Activated effector memory CD4-positive, alpha-beta T cell treated with anti-CD3 and anti-CD28 coated beads, Interleukin-2, amount 50 U/mL, for 16 hours (primary cell): ENCODE measurements around the gene ZNF710.
"Not testable (repeated sequence)": the region's sequence is repeated elsewhere in the genome, so short reads cannot be mapped to it uniquely, and the experiment has no call there.

Experiments
- DNase-seq: peaks from one replicate; pipeline ENCODE4 v3.0.0-alpha.2; 2020

Gene ZNF710

GRCh38 chr15:90062973-90063769 is 62.0 kb downstream of the ZNF710 start:
- DNase-seq, result no peak

GRCh38 chr15:90063770-90064247 is 62.7 kb downstream of the ZNF710 start:
- DNase-seq, result no peak

GRCh38 chr15:90064911-90065681 is 64.0 kb downstream of the ZNF710 start:
- DNase-seq, result no peak

- DNase-seq, result no peak
Observed at GRCh38 chr15:90065682-90066049, 64.5 kb downstream of the ZNF710 start.

GRCh38 chr15:90067181-90067952 is 66.2 kb downstream of the ZNF710 start:
- DNase-seq, result no peak

- DNase-seq, result no peak
Observed at GRCh38 chr15:90067953-90068606, 67.0 kb downstream of the ZNF710 start.

- DNase-seq, result not testable (repeated sequence)
Observed at GRCh38 chr15:90070623-90071022, 69.5 kb downstream of the ZNF710 start.

GRCh38 chr15:90071220-90071807 is 70.2 kb downstream of the ZNF710 start:
- DNase-seq, result peak; percentile 91

- DNase-seq, result no peak
Observed at GRCh38 chr15:90072978-90073640, 72.0 kb downstream of the ZNF710 start.

- no peak for DNase-seq
Observed at GRCh38 chr15:90074023-90074422, 72.9 kb downstream of the ZNF710 start.

GRCh38 chr15:90074916-90075315 is 73.8 kb downstream of the ZNF710 start:
- no peak for DNase-seq

GRCh38 chr15:90075420-90076289 is 74.5 kb downstream of the ZNF710 start:
- DNase-seq, result no peak

- DNase-seq, result no peak
Observed at GRCh38 chr15:90076716-90077115, 75.6 kb downstream of the ZNF710 start.

GRCh38 chr15:90078965-90079364 is 77.8 kb downstream of the ZNF710 start:
- DNase-seq, result no peak

GRCh38 chr15:90079619-90080457 is 78.7 kb downstream of the ZNF710 start:
- no peak for DNase-seq

GRCh38 chr15:90080458-90080755 is 79.3 kb downstream of the ZNF710 start:
- no peak for DNase-seq

- no peak for DNase-seq
Observed at GRCh38 chr15:90080818-90081393, 79.8 kb downstream of the ZNF710 start.

- DNase-seq, result no peak
Observed at GRCh38 chr15:90082140-90082715, 81.1 kb downstream of the ZNF710 start.

GRCh38 chr15:90083419-90083818 is 82.3 kb downstream of the ZNF710 start:
- no peak for DNase-seq
